ENCODE results near the gene MAPK8IP3. TPM values are rescaled to one million over a fixed set of nuclear protein-coding genes. Genes with fewer than 3 reads are reported as not detected.

The MAPK8IP3 gene
- polyA plus RNA-seq, 10 donors = 26.7 to 62.9 (median 42.3) TPM

DNA sequence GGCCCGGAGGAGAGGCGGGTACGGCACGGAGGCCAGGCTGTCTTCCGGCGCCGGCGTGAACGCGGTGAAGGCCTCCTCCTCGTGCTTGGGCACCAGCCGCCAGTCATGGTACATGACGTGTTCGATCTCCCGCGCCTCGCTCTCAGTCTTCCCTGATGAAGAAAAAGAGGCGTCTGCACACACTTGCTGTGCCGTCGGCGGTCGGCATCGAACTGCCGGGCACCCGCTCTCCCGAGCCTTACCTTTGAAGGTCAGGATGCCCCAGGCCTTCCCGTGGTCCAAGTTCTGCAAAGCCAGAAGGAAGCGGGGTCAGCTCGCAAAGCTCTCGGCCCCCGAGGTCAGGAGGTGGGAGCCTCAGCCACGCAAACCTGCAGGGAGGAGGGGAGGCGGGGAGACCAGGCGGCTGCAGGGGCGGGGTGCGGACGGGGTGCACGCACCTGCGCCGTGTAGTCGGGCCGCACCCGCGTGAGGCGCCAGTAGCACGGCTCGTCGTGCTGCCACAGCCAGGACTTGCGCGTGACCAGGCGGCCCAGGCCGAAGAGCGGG, 66.4 kb downstream of the MAPK8IP3 start, which contains the start of gene EME2:
Gene EME2, plus strand, starts transcription at position 449 of the 546 bp plus-strand sequence. CDS start 418 bp downstream, outside the sequence.
- DNase-seq = no peak

DNA sequence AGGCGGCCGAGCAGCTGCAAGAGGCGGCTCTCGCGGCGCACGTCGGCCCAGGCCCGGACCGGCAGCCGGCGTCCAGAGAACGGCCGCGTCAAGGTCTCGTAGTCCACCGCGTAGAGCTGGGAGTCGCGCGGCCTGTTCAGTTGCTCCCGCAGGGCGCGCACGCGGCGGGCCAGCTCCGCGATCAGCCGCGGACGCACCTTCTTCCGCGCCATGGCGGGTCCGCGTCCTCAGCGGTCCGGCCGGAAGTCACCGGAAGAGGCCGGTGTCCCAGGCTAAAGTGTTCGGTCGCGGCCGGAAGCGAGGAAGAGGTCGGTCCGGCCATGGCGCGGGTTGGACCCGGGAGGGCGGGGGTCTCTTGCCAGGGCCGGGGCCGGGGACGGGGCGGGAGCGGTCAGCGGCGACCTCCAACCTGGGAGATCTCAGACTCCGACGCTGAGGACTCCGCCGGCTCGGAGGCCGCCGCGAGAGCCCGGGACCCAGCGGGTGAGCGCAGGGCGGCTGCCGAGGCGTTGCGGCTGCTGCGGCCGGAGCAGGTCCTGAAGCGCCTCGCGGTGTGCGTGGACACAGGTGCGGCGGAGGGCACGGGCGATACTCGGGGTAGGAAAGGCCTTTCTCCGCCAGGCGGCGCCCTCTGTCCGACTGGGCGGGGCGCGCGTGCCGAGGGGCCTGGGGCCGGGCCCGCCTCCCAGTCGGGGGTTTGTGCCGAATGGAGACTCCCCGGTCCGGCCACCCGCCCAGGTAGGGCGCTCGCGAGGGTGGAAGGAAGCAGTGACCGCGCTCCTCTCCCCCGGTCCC, 67.1 kb downstream of the MAPK8IP3 start, which contains the start of gene MRPS34:
Gene MRPS34, minus strand, starts transcription at position 227 of the 795 bp plus-strand sequence. Its CDS starts 15 bp downstream, at position 212.
- DNase-seq = peak; percentile 81 to 94 (median 90)

DNA sequence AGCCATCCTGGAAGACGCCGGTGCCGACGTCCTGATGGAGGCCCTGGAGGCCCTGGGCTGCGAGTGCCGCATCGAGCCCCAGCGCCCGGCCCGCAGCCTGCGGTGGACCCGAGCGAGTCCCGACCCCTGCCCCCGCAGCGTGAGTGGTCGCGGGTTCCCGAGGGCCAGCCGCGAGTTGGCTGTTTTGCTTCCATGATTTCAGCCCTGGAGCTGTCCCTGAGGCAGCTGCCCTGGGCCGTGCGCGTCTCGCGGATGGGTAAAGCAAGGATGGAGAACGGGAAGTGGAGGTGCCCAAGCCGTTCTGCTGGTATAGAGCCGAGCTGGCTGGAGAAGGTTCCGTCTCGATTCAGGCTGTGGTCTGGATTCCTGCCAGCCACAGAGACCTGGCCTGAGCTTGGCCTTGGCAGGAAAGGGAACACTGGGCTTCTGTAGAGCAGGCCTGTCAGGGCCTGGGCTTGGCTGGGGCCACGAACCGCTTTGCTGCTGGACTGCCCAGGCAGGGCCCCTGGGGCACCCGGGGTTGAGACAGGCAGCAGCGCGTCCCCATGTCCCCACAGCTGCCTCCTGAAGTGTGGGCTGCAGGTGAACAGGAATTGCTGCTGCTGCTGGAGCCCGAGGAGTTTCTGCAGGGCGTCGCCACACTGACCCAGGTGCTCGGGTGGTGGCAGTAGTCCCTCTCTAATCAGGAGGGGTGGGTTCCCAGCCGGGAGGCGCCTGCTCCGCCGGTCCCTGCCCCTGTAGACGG, 67.9 kb downstream of the MAPK8IP3 start:
- DNase-seq = no peak

DNA sequence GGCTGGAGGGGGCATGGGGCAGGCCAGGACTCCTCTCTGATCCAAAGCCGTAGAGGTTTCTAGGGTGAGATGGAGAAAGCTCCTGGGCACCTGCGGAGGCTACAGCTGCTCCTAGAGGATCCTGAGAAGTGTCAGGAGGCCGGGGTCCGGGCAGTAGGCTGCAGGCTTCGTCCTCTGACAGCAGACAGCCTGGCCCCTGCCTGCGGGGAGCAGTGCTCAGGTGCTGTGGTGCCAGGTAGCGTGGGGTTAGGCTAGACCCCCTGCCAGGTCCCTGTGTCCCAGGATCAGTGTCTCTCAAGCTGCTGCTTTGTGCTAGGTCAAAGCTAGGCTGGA, 68.4 kb downstream of the MAPK8IP3 start:
- no peak for DNase-seq

DNA sequence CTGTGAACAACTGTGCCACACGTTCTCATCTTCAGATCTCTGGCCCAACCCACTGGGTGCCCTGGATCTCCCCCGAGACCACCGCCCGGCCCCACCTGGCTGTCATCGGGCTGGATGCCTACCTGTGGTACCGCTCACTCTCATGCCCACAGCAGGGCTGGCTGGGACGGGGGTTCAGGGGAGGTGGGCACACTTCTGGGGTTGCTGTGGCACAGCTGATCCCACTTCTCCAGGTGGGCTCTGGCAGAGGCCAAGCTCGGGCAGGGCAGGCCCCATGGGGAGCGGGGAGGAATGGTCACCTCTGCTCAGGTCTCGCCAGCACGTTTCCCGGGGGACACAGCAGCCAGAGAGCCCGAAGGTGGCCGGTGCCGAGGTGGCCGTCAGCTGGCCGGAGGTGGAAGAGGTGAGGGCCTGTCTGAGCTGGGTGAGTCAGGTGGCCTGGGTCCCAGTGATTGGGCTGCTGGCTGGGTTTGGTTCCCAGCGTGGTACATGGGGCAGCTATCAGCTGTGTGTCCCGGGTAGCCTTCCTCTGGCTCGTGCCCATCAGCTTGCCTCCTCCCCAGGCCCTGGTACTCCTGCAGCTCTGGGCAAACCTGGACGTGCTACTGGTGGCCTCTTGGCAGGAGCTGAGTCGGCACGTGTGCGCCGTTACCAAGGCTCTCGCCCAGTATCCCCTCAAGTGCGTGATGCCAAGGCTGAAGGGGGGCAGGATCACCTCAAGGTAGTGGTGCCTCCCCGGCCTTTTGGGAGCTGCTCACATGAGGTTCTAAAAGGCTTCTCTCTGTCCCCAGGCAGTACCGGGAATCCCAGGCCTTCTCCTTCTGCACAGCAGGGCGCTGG, 69.2 kb downstream of the MAPK8IP3 start:
- no peak for DNase-seq

DNA sequence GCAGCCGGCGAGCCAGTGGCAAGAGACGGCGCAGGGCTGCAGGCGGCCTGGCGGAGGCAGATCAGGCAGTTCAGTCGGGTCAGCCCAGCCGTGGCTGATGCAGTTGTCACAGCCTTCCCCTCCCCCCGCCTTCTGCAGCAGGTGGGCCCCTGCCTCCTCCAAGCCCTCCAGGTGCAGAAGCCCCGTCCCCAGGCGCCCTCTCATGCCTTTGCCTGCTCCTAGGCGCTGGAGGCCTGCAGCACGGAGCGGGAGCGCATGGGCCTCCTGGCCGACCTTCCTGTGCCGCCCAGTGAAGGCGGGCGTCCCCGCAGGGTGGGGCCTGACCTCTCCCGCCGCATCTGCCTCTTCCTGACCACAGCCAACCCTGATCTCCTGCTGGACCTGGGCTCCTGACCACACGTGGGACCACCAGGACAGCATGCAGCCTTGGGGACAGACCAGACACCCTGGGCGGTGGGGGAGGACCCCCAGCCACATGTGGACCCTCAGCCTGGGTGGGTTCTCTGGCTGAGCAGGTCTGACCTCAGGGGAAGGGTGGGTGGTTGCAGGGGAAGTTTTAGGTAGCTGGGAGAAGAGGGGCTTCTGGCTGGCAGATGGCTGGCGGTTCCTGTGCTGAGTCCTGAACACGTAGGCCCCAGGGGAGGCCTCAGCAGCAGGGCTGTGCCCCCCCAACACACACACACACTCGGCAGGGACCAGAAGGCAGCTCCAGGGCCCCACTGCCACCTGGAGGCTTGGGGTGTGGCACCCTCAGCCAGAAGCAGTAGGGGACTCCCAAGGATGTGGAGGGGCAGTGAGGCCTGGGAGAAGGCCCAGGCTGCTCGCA, 70.1 kb downstream of the MAPK8IP3 start:
- DNase-seq = no peak

DNA sequence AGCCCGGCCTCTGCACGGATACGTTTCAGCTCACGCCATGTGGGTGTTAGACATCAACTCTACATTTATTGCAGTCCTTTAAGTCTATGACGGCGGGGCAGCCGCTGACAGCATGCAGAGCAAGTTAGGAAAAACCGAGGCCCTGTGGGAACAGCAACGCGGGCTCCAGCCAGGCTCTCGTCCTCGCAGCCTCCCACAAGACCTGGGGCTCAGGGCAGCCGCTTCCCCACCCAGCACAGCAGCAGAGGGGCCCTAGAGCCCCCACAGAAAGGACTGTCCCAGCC, 70.6 kb downstream of the MAPK8IP3 start:
- no peak for DNase-seq

DNA sequence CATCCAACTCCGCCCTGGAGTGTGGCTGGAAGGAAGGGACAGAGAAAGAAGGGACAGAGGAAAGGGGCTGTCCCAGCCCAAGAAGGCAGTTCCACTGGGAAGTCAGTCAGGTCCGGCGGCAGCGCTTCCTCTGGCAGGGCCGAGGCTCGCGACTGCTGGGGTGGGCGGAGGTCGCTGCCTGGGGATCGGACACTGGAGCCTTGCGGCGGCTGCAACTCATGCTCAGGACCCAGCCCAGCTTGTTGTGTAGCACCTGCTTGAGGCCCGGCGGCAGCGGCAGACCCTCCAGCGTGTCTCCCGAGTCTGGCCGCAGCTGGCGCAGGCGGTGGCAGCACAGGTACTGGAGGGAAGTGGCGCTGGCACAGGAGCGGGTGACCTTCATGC, 71.0 kb downstream of the MAPK8IP3 start:
- no peak for DNase-seq

DNA sequence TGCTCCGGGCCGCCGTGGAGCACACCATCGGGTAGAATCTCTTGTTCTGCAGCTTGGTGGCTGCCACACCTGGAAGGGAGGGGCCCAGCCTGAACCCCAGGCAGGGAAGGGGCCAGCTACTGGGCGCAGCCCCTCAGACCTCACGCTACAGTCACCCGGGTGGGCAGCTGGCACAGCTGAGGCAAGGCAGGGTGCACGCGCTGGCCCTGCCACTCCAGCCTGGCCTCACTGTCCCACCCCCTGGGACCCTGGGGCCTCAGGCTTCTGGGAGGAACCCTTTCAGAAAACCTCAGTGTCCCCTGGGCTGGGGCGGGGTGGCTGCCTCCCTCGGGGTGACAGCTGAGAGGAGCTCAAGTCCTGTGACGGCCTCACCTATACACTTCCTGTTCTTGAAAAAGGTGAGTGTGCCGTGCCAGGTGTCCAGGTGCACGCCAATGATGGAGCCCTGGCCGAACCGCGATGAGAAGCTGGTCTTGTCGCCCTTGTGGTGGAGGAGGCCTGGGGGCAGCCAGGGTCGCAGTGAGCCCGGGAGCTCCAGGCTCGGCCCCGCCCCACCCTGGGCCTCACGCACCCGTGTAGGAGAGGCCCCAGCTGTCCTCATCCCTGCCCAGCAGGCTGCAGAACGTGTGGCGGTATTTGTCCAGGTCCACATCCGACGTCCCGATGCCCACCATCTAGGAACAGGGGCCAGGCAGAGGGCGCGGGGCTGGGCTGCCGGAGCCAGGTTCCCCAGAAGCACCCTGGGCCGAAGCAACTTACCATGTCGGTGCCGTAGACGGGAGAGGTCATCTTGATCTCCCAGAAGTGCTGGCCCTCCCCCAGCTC, 71.6 kb downstream of the MAPK8IP3 start:
- DNase-seq = no peak

DNA sequence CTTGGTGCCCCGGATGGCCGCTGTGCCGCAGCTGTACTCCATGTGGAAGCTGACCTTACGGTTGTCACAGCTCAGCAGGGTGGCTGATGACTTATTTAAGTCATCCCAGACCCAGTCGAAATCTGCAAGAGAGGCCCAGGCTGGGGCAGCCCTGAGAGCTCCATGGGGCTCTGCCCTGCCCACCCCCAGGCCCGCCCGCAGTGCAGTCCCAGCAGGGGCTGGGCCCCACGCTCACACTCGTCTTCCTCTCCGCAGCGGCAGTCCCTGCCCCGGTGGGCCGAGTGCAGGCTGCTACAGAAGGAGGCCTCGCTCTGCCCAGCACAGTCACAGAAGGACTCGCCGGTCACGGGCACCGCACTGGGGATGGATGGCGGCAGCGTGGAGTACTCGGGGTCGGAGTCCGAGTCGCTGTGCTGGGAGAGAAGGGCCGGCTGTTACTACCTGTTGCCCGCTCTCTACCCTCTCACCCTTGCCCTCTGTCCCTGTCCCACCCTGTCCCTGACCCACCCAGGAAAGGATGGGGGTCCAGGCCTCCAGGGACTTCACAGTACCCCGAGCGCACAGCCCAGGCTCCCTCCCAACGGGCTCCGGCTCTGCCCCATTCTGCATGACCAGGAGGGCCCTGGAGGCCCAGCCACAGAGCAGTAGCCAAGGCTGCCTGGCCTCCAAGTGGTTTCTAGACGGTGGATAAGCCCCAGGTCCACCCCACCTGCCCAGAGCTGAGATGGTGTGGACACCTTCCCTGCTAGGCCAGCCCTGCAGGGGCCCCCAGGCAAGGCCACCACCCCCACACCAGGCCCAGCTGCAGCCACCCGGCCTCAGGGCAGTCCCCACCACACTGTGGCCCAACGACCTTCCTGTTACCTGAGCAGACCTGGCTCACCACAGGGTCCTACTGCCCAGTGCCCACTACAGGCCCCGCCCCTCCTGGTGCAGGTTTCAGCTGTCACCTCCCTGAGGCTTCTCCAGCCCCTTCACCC, 72.5 kb downstream of the MAPK8IP3 start:
- DNase-seq = no peak

DNA sequence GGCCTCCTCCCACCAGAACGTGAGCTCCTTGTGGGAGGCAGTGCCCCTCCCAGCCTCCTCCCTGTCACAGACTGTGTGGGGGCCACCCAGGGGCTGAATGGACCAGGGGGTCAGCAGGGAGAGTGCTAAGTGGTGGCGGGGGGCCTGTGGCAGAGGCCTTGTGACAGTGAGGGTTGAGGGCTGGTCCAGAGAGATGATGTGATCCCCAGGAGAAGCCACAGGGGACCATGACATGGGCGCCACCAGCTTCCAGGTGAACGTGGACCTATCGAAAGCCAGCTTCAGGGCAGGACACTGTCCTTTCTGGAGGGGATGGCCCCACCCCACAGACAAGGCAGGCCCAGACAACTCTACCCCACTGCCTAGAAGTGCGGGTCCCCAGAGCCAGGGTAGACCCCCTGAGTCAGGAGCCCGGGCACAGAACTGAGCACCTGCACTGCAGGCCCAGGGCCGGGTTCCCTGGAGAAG, 73.3 kb downstream of the MAPK8IP3 start:
- no peak for DNase-seq

DNA sequence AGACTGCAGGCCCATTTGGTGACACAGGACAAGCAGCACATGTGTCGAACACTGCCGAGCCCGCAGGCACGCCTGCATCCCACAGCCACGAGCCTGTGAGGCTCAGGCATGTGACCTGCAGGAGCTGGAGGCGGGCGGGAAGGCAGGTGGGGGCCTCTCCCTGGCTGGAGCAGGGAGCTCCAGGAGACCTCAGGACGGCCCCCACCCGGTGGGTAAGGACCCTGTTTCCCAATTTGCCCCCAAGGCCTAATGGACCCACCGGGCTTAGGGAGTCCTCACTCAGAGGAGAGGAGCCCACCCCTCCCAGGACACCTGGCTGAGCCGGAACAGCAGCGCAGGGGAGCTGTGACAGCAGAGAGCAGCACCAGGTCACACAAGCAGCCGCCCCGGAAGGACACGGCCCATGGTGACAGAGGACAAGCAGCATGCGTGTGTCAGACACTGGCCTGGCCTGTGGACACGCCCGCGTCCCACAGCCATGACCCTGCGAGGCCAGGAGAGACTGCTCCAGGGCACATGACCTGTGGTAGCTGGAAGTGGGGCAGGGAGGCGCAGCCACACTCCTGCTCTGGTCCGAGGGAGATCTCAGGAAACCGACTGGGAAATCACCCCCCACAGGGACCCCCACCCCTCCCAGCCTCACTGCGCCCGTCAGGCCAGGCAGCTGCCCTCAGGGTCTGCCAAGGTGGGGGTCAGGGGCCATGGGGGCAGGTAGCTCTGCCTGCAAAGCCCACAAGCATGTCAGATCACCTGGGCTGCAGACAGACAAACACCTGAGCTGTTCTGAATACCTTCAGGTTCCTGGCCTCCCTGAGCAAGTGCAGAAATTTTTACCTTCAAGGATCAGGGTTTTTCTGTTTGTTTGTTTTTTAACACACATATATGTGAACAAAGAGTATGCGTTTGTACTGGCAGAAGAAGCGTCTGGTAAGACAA, 74.0 kb downstream of the MAPK8IP3 start:
- no peak for DNase-seq

DNA sequence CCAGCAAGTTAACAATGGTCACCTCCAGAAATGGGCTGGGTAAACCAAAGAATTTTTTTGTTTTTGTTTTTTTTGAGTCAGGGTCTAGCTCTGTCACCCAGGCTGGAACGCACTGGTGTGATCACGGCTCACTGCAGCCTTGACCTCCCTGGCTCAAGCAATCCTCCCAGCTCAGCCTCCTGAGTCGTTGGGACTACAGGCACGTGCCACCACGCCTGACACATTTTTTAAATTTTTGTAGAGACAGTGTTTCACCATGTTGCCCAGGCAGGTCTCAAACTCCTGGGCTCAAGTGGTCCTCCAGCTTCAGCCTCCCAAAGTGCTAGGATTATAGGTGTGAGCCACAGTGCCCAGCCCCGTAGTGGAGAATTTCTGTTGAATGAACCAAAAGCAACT, 74.7 kb downstream of the MAPK8IP3 start:
- DNase-seq = no peak

DNA sequence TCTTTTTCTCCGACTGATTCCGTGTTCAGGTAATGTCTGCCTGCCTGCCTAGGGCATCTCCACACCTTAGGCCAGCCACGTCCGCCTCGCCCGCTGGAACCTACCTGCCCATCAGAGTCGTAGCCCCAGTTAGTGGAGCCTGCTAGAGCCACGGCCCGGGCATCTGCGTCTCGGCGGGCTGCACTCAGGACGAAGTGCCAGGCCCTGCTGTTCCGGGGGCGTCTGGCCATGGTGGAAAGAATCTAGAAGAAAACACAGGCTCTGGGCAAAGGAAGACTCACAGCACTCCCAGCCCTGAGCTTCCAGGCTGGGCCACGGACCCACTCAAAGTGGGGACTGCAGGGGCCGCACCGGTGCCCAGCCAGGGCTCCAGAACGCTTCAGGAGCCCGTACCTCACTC, 75.3 kb downstream of the MAPK8IP3 start:
- no peak for DNase-seq

DNA sequence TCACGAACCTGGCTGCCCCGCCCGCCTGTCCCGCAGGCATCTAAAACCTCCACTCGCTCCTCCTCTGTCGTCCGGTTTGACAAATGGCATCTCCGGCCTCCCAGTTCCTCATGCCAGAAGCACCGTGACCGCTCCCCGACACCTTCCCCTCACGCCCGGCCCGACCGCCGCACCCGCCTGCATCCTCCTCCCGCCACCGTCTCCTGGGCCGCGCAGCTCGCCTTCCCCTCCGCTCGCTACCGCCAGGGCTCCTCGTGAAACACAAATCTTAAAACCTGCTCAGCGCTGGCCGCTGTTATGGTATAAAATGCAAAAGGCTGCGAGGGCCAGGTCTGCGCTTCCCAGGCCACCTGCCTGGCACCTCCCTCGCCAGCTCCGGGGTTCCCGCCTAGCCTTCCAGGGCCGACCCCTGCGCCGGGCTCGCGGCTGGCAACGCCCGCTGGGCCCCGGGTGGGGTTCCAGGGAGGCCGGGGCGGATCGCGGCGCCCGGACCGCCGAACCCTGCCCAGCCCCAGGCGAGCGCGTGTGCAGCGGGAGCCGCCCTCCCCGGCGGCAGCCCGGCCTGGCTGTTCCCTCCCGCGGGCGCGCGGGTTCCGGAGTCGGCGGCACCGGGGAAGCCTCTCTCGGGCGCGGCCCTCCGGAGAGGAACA, 75.9 kb downstream of the MAPK8IP3 start:
- DNase-seq = peak in 1 of 3 donors; percentile 52

DNA sequence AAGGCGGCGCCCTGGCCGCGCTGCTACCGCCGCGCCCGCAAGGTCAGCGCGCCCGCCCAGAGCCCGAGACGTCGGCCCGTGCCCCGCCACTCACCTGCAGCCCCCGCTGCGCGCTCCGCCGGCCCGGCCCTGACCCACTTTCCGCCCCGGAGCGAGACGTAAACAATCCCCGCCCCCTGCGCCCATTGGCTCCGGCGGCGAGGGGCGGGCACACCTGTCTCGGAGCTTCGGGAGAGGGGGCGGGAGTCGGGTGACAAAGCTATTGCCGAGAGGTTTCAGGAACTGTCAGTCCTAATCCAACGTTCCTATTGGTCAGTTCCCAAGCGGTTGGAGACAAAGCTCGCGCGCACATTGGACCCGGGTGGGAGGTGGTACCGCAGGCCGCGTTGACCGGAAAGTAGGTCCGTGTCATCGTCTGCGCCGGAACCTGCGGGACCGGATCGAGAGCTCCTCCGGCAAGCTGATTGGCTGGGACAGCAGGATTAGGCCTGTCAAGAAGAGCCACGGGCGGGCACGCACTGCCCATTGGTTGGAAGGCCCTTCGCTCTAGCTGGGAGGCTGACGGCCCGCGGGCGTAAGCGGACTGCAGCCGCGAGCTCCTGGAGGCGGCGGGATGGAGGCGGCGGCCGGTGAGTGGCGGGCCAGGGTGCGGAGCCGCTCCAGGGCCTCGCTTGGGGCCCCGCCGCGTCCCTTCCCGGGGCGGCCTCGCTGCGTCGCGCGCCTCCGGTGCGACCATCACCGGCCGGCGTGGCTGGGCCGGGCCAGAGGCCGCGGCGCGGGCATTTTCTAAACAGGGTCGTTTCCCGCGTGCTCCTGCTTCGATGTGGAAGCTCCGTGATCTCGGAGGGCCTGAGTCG, 76.6 kb downstream of the MAPK8IP3 start, which contains the start of the genes NUBP2 and SPSB3:
Gene NUBP2, plus strand, starts transcription at position 553 of the 857 bp plus-strand sequence. Its CDS starts 61 bp downstream, at position 614.
Gene SPSB3, minus strand, starts transcription at position 164 of the 857 bp plus-strand sequence. CDS start 1,088 bp downstream, outside the sequence.
- peak; percentile 100 for DNase-seq
